BLaER1 (cell line): Measurements from ENCODE around the gene DIPK1A.

ENCODE experiments used
- H3K27ac ChIP-seq: shearing (Covaris generic); formaldehyde crosslinking; 2 replicates; pipeline ENCODE4 v1.8.1; 2022
- H3K27me3 ChIP-seq: shearing (Covaris generic); formaldehyde crosslinking; 2 replicates; pipeline ENCODE4 v1.8.1; 2022
- H3K36me3 ChIP-seq: shearing (Covaris generic); formaldehyde crosslinking; 2 replicates; pipeline ENCODE4 v1.8.1; 2022
- H3K4me1 ChIP-seq: shearing (Covaris generic); formaldehyde crosslinking; 2 replicates; pipeline ENCODE4 v1.8.1; 2022
- H3K4me2 ChIP-seq: shearing (Covaris generic); formaldehyde crosslinking; 2 replicates; pipeline ENCODE4 v1.8.1; 2022
- H3K4me3 ChIP-seq: shearing (Covaris generic); formaldehyde crosslinking; 2 replicates; pipeline ENCODE4 v1.8.1; 2022
- H3K9ac ChIP-seq: shearing (Covaris generic); formaldehyde crosslinking; 2 replicates; pipeline ENCODE4 v1.8.1; 2022
- H3K9me3 ChIP-seq: shearing (Covaris generic); formaldehyde crosslinking; 2 replicates; pipeline ENCODE4 v1.8.1; 2022
- H4K20me1 ChIP-seq: shearing (Covaris generic); formaldehyde crosslinking; 2 replicates; pipeline ENCODE4 v1.8.1; 2022
- Cebpa-rat ChIP-seq: shearing (Covaris generic); IDR thresholded peaks from 2 replicates; pipeline ENCODE4 v1.8.1; 2022

The DIPK1A gene

GRCh38 chr1:92921031-92922023, 39.9 kb downstream of the DIPK1A start:
- TF ChIP-seq Cebpa-rat = no peak
- Histone ChIP-seq H3K4me3 (no peak overlapping the region), H3K9ac (no peak overlapping the region), H3K27me3 (no peaks in the 10 kb centered on the region), H3K27ac (no peak overlapping the region), H4K20me1 (no peaks in the 10 kb centered on the region), H3K36me3 (no peaks in the 10 kb centered on the region), H3K4me2 (no peak overlapping the region), H3K4me1 (no peaks in the 10 kb centered on the region), H3K9me3 (no peaks in the 10 kb centered on the region; the same call in 1 of the 2 replicates)

- H3K4me2 ChIP-seq = no peak overlapping the region
- no peak overlapping the region for H3K9ac ChIP-seq
- H3K27me3 ChIP-seq = no peaks in the 10 kb centered on the region
- H3K27ac ChIP-seq = no peak overlapping the region
- no peak for TF ChIP-seq Cebpa-rat
- no peaks in the 10 kb centered on the region; the same call in 1 of the 2 replicates for H3K9me3 ChIP-seq
- H3K36me3 ChIP-seq = no peaks in the 10 kb centered on the region
- H3K4me3 ChIP-seq = no peak overlapping the region
- no peaks in the 10 kb centered on the region for H4K20me1 ChIP-seq
- no peaks in the 10 kb centered on the region for H3K4me1 ChIP-seq
These were observed 44.4 kb downstream of the DIPK1A start for GRCh38 chr1:92916899-92917298.

- Histone ChIP-seq H3K4me3 (no peak overlapping the region), H3K4me2 (no peak overlapping the region), H3K36me3 (no peaks in the 10 kb centered on the region), H3K9ac (no peak overlapping the region), H3K27me3 (no peaks in the 10 kb centered on the region), H4K20me1 (no peaks in the 10 kb centered on the region), H3K27ac (no peak overlapping the region), H3K4me1 (no peaks in the 10 kb centered on the region), H3K9me3 (no peaks in the 10 kb centered on the region; the same call in 1 of the 2 replicates)
- TF ChIP-seq Cebpa-rat = no peak
These were observed 45.7 kb downstream of the DIPK1A start for GRCh38 chr1:92915547-92915946.

- H3K27ac ChIP-seq = no peak overlapping the region
- H3K27me3 ChIP-seq = no peaks in the 10 kb centered on the region
- no peak overlapping the region for H3K4me3 ChIP-seq
- TF ChIP-seq Cebpa-rat = no peak
- H3K4me1 ChIP-seq = no peaks in the 10 kb centered on the region
- no peak overlapping the region for H3K9ac ChIP-seq
- no peaks in the 10 kb centered on the region for H3K9me3 ChIP-seq
- no peak overlapping the region for H3K4me2 ChIP-seq
- H3K36me3 ChIP-seq = no peaks in the 10 kb centered on the region
- no peaks in the 10 kb centered on the region for H4K20me1 ChIP-seq
These were observed 48.0 kb downstream of the DIPK1A start for GRCh38 chr1:92913093-92913819.

- Histone ChIP-seq H4K20me1 (no peaks in the 10 kb centered on the region), H3K27me3 (no peaks in the 10 kb centered on the region), H3K4me1 (no peaks in the 10 kb centered on the region), H3K9ac (no peak overlapping the region), H3K4me2 (no peak overlapping the region), H3K4me3 (no peak overlapping the region), H3K27ac (no peak overlapping the region), H3K9me3 (peaks cover 6% of the 10 kb centered on the region), H3K36me3 (no peaks in the 10 kb centered on the region)
- no peak for TF ChIP-seq Cebpa-rat
These were observed 51.2 kb downstream of the DIPK1A start for GRCh38 chr1:92910081-92910480.

GRCh38 chr1:92909321-92909720, 51.9 kb downstream of the DIPK1A start:
- H3K9me3 ChIP-seq = peaks cover 6% of the 10 kb centered on the region
- no peak overlapping the region for H3K4me3 ChIP-seq
- H3K36me3 ChIP-seq = no peaks in the 10 kb centered on the region
- H4K20me1 ChIP-seq = no peaks in the 10 kb centered on the region
- no peaks in the 10 kb centered on the region for H3K4me1 ChIP-seq
- no peaks in the 10 kb centered on the region for H3K27me3 ChIP-seq
- no peak overlapping the region for H3K4me2 ChIP-seq
- H3K27ac ChIP-seq = no peak overlapping the region
- TF ChIP-seq Cebpa-rat = no peak
- H3K9ac ChIP-seq = no peak overlapping the region

- no peaks in the 10 kb centered on the region for H4K20me1 ChIP-seq
- no peak for TF ChIP-seq Cebpa-rat
- H3K4me3 ChIP-seq = no peak overlapping the region
- H3K36me3 ChIP-seq = no peaks in the 10 kb centered on the region
- no peak overlapping the region for H3K4me2 ChIP-seq
- no peaks in the 10 kb centered on the region for H3K4me1 ChIP-seq
- H3K27me3 ChIP-seq = no peaks in the 10 kb centered on the region
- H3K9ac ChIP-seq = no peak overlapping the region
- H3K27ac ChIP-seq = no peak overlapping the region
- H3K9me3 ChIP-seq = peaks cover 6% of the 10 kb centered on the region
These were observed 53.1 kb downstream of the DIPK1A start for GRCh38 chr1:92907949-92908684.

GRCh38 chr1:92903765-92904164, 57.5 kb downstream of the DIPK1A start:
- no peak overlapping the region for H3K27ac ChIP-seq
- H3K27me3 ChIP-seq = no peaks in the 10 kb centered on the region
- no peak overlapping the region for H3K4me2 ChIP-seq
- no peaks in the 10 kb centered on the region for H3K4me1 ChIP-seq
- no peak for TF ChIP-seq Cebpa-rat
- H3K36me3 ChIP-seq = no peaks in the 10 kb centered on the region; the same call in 1 of the 2 replicates
- H4K20me1 ChIP-seq = no peaks in the 10 kb centered on the region
- no peak overlapping the region for H3K4me3 ChIP-seq
- peaks cover 6% of the 10 kb centered on the region for H3K9me3 ChIP-seq
- H3K9ac ChIP-seq = no peak overlapping the region

- H3K4me2 ChIP-seq = no peak overlapping the region
- TF ChIP-seq Cebpa-rat = no peak
- no peak overlapping the region for H3K9ac ChIP-seq
- H3K27ac ChIP-seq = no peak overlapping the region
- H3K4me3 ChIP-seq = no peak overlapping the region
- H3K27me3 ChIP-seq = no peaks in the 10 kb centered on the region
- no peaks in the 10 kb centered on the region for H4K20me1 ChIP-seq
- H3K36me3 ChIP-seq = no peaks in the 10 kb centered on the region; the same call in 1 of the 2 replicates
- peaks cover 10% of the 10 kb centered on the region for H3K9me3 ChIP-seq
- no peaks in the 10 kb centered on the region for H3K4me1 ChIP-seq
These were observed 58.9 kb downstream of the DIPK1A start for GRCh38 chr1:92902406-92902744.
